PFSK-1 (cell line): ENCODE measurements around the gene ATG9B.

Experiments used
- POLR2AphosphoS5 ChIP-seq: IDR thresholded peaks from 2 replicates; pipeline ENCODE4 v1.6.1; 2012; ENCODE audit warnings: low read depth, mild to moderate bottlenecking, control low read depth, low read length, moderate library complexity
- SIN3A ChIP-seq: IDR thresholded peaks from 2 replicates; pipeline ENCODE4 v1.6.1; 2012; ENCODE audit warnings: mild to moderate bottlenecking, low read length, moderate library complexity, borderline replicate concordance; ENCODE audit not compliant: insufficient read depth
- TAF1 ChIP-seq: IDR thresholded peaks from 2 replicates; pipeline ENCODE4 v1.6.1; 2012; ENCODE audit warnings: low read length, control low read depth, borderline replicate concordance; ENCODE audit not compliant: insufficient read depth
- TF ChIP-seq, protein P1 (sequence below), 2 experiments: IDR thresholded peaks; 2 replicates each; pipeline versions ENCODE4 v1.6.1 to v1.8.0; 2011 to 2012; ENCODE audit warnings: low read depth in 2 of 2, low read length in 2 of 2, control low read depth in 1 of 2, inconsistent platforms in 1 of 2, mild to moderate bottlenecking in 1 of 2, moderate library complexity in 1 of 2; ENCODE audit not compliant: insufficient read depth in 1 of 2

DNA sequence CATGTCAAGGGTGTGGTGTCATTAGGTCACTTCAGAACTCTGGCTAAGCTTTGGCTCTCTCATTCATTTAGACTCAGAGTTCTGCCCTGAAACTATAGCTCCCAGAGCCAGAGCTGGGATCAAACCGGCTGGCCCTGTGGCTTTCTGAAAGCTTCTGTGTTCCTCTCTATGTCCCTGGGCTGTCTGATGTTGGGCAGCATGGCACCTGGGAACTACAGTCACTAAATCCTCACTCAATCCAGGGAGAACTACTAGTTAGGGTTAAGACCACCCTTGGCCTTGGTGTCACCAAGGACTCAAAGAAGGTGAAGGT is 13.2 kb downstream of the ATG9B start:
- TF ChIP-seq TAF1 = no peak
- TF ChIP-seq POLR2AphosphoS5 = no peak
- TF ChIP-seq SIN3A = no peak
- TF ChIP-seq, protein P1, sequence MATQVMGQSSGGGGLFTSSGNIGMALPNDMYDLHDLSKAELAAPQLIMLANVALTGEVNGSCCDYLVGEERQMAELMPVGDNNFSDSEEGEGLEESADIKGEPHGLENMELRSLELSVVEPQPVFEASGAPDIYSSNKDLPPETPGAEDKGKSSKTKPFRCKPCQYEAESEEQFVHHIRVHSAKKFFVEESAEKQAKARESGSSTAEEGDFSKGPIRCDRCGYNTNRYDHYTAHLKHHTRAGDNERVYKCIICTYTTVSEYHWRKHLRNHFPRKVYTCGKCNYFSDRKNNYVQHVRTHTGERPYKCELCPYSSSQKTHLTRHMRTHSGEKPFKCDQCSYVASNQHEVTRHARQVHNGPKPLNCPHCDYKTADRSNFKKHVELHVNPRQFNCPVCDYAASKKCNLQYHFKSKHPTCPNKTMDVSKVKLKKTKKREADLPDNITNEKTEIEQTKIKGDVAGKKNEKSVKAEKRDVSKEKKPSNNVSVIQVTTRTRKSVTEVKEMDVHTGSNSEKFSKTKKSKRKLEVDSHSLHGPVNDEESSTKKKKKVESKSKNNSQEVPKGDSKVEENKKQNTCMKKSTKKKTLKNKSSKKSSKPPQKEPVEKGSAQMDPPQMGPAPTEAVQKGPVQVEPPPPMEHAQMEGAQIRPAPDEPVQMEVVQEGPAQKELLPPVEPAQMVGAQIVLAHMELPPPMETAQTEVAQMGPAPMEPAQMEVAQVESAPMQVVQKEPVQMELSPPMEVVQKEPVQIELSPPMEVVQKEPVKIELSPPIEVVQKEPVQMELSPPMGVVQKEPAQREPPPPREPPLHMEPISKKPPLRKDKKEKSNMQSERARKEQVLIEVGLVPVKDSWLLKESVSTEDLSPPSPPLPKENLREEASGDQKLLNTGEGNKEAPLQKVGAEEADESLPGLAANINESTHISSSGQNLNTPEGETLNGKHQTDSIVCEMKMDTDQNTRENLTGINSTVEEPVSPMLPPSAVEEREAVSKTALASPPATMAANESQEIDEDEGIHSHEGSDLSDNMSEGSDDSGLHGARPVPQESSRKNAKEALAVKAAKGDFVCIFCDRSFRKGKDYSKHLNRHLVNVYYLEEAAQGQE (IDR thresholded peaks at IDR 0.05; ENCODE audit: insufficient read depth in 1 of 2, low read depth in 2 of 2, low read length in 2 of 2) = no peak
